Fibroblast of pulmonary artery (primary cell): ENCODE measurements around the gene ANKRA2.
A peak's percentile ranks its signal among the peaks of the same experiment; 100 is the strongest.

Source experiments
- DNase-seq: peaks from one replicate; pipeline ENCODE4 v3.0.0-alpha.2; 2010; ENCODE audit warnings: low read depth
- H3K4me3 ChIP-seq: replicated peaks from 2 replicates; pipeline ENCODE4 v1.5.1; 2011; ENCODE audit warnings: low read depth, mild to moderate bottlenecking, control low read depth, low read length, moderate library complexity
- TF ChIP-seq, protein P1 (sequence below): IDR thresholded peaks from 2 replicates; pipeline ENCODE4 v1.5.1; 2011; ENCODE audit warnings: mild to moderate bottlenecking, control low read depth, low read length, inconsistent platforms; ENCODE audit errors: missing control alignments

Gene ANKRA2

DNA sequence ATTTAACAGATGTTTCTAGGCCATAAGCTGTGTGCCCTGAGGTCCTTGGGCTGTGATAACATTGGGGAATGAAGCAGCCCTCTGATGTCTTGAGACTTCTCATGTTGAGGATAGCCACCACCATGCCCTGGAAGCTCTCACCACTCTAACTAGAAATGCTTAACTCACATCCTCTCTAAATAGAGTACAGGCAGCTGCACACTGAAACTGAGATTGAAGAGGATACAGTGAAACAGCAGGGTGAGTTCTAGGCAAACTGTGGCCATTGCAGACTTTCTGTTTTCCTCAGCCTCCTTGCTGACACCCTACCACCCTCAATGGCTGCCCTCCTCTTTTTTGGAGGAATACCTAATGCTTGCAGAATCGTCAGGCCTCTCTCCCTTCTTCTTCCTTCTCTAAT is 22.5 kb upstream of the ANKRA2 start:
- H3K4me3 ChIP-seq: no peak overlapping the region
- DNase-seq: no peak
- TF ChIP-seq, protein P1, sequence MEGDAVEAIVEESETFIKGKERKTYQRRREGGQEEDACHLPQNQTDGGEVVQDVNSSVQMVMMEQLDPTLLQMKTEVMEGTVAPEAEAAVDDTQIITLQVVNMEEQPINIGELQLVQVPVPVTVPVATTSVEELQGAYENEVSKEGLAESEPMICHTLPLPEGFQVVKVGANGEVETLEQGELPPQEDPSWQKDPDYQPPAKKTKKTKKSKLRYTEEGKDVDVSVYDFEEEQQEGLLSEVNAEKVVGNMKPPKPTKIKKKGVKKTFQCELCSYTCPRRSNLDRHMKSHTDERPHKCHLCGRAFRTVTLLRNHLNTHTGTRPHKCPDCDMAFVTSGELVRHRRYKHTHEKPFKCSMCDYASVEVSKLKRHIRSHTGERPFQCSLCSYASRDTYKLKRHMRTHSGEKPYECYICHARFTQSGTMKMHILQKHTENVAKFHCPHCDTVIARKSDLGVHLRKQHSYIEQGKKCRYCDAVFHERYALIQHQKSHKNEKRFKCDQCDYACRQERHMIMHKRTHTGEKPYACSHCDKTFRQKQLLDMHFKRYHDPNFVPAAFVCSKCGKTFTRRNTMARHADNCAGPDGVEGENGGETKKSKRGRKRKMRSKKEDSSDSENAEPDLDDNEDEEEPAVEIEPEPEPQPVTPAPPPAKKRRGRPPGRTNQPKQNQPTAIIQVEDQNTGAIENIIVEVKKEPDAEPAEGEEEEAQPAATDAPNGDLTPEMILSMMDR: no peak

DNA sequence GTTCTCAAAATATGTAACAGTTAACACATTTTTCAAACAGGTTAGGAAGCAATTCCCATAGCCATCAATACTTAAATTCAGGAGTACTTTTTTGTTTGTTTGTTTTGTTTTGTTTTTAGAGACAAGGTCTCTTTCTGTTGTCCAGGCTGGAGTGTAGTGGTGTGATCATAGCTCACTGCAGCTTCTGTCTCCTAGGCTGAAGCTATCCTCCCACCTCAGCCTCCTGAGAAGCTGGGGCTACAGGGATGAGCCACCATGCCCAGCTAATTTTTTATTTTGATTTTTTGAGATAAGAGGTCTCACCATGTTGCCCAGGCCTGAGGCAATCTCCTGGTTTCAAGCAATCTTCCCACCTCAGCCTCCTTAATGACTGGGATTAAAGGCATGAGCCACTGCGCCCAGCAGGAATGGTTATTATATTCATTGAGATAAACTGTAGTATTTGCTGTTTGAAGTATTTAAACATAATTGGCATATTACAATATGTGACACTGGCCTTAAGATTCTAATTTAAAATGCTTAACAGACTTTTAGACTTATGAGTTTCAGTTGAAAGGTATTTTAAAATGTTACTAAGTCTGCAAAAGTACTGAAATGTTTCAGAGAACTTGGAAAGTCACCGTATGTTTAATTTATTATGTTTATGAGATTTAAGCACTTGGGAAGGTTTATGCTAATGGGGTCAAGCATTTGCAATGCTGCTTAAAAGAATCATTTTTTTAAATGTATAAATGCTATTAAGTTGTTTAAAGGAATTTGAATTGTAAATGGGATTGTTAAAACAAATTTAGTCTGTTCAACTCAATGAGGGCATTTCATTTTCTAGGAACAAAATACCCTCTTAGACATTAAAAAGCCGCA is 17.1 kb upstream of the ANKRA2 start:
- no peak for DNase-seq
- TF ChIP-seq, protein P1: no peak
- no peak overlapping the region for H3K4me3 ChIP-seq

DNA sequence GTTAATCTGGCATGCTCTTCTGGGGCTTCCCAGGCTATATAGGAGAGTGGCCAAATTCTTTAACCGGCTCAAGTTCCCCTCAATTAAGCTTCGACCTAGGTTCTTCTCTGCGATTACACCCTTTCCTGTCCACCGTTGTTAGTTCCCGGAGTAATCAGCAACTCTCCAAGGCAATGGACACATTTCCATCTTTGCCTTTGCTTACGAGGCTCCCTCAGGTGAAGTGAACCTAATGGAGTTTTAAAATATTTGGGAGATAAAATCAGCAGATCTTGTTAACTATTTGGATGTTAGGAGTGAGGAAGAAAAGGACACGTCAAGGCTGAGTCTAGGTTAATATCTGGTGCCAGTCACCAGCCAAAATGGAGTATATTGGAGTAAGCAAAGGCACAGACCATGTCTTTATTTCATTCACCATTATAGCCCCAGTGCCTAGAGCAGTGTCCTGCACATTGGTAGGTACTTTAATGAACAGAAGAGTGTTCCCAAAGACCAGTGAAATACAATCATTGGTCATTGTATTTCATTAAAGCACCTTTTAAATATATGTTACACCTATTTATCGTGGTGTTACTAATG is 619 bp upstream of the ANKRA2 start:
- DNase-seq: no peak
- peak overlapping the region; percentile 93 for H3K4me3 ChIP-seq
- TF ChIP-seq, protein P1: no peak

DNA sequence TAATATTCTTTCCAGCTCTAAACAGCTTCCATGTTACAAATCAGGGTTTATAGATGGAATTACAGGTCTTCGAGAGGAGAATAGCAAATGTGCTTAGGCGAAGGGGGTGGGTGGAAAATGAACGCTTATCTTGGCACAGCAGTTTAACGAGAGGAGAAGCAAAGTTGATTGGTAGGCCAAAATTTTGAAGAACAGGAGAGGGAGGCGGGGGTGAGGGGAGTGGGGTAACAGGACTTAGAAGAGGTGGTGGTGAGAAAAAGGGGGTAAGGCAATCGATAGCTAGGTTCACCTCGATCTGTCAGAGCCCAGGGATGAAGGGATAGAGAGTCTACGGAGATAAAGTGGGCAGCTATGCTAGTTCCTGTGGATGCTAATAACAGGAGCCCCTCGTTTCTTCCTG is 764 bp downstream of the ANKRA2 start:
- DNase-seq: peak; percentile 13
- TF ChIP-seq, protein P1: no peak
- peak overlapping the region; percentile 93 for H3K4me3 ChIP-seq

DNA sequence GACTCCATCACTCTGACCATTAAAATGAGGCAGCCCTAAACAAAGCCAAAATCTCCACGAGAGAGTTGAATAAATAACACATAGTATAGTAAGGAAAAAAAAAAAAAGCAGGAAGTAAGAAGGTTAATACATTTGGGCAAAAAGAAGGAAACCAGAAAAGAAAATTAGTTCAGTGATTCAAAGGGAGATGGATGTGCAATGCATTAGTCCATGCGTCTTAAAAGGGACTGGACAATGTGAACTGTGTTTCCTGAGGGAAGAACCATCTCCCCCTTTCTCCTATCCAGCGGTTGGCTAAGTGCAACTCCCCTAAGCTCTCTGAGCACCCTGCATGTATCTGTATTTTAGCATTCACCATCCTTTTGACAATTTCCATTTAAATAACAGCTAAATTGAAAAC is 1.4 kb downstream of the ANKRA2 start:
- TF ChIP-seq, protein P1: no peak
- H3K4me3 ChIP-seq: peak overlapping the region; percentile 93
- DNase-seq: peak; percentile 10

DNA sequence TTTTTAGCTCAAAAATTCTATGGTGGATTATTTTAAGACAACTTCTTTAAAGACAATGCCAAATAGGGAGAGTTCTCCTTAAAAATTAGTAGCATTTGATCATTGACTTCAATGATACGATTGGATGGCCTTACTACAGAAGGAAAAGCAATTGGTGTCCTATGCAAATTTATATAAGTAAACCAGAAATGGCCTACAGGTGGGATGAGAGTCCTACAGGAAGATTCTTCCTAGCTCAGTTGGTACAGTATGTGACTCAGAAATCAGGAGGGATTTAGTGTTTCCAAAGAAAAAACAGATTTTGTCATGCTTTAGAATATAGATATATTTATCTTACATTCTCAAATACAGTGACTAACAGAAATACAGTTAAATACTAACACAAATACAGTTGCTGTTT is 6.5 kb downstream of the ANKRA2 start:
- TF ChIP-seq, protein P1: no peak
- DNase-seq: no peak

More for the DNA sequence above, 6.5 kb downstream of the ANKRA2 start:
- H3K4me3 ChIP-seq: no peak overlapping the region
